Prostate gland (tissue), 2 donors: ENCODE data around the gene RASSF5. TPM values are rescaled to one million over a fixed set of nuclear protein-coding genes. Genes with fewer than 3 reads are reported as not detected.

Experiments used
- DNase-seq: peaks from one replicate; pipeline ENCODE4 v3.0.0-alpha.2; 2019; ENCODE audit warnings: low spot score
- H3K27ac ChIP-seq, 2 donors: fragments of 200-600 bp; sonication (generic); 2 replicates each; pipeline ENCODE4 v1.5.1; 2017 to 2019
- H3K27me3 ChIP-seq: fragments of 200-600 bp; sonication (generic); replicated peaks from 2 replicates; pipeline ENCODE4 v1.5.1; 2019; ENCODE audit not compliant: insufficient read depth
- H3K36me3 ChIP-seq, 2 donors: fragments of 200-600 bp; sonication (generic); 1 replicate in 1 of 2; 2 replicates in 1 of 2; pipeline versions ENCODE4 v1.5.1 to v1.8.1; 2017 to 2019
- H3K4me1 ChIP-seq: fragments of 200-600 bp; sonication (generic); replicated peaks from 2 replicates; pipeline ENCODE4 v1.5.1; 2019
- H3K4me3 ChIP-seq, 2 donors: fragments of 200-600 bp; sonication (generic); 2 replicates each; pipeline ENCODE4 v1.5.1; 2017 to 2019
- H3K9me3 ChIP-seq: fragments of 200-600 bp; sonication (generic); 2 replicates; pipeline ENCODE4 v1.5.1; 2017
- POLR2A ChIP-seq: fragments of 450-650 bp; IDR thresholded peaks from one replicate; pipeline ENCODE4 v1.6.1; 2016; ENCODE audit warnings: antibody characterized with exemption, mild to moderate bottlenecking
- POLR2AphosphoS5 ChIP-seq: sonication (generic); formaldehyde crosslinking; IDR thresholded peaks from one replicate; pipeline ENCODE4 v1.6.1; 2017; ENCODE audit warnings: antibody characterized with exemption
- WGBS: methylation state at CpG from one replicate; pipeline ENCODE4 v1.1.5; 2018; 5-methylcytosine and 5-hydroxymethylcytosine counted together
- intact Hi-C: fragments of 100-400 bp; cut with DNase I; formaldehyde crosslinking; loops from one replicate; pipeline ENCODE4 v1.14.2; 2022
- total RNA-seq, 2 donors: library from RNA; depleted of rRNA; stranded (reverse); fragments of >200 nt; gene quantifications; one replicate each; pipeline ENCODE4 v1.1.0, GENCODE V29; 2016
- TF ChIP-seq, protein P1 (sequence below), 4 experiments: fragments of 200-600 bp in 2 of 4; fragments of 450-650 bp in 2 of 4; sonication (generic) in 2 of 4; IDR thresholded peaks; 1 replicate in 3 of 4; 2 replicates in 1 of 4; pipeline ENCODE4 v1.5.1; 2016 to 2019; ENCODE audit warnings: antibody characterized with exemption in 4 of 4, mild to moderate bottlenecking in 2 of 4, moderate library complexity in 2 of 4

The RASSF5 gene
- total RNA-seq, 2 donors from 2014 or later, result 22.2 to 42.5 TPM

DNA sequence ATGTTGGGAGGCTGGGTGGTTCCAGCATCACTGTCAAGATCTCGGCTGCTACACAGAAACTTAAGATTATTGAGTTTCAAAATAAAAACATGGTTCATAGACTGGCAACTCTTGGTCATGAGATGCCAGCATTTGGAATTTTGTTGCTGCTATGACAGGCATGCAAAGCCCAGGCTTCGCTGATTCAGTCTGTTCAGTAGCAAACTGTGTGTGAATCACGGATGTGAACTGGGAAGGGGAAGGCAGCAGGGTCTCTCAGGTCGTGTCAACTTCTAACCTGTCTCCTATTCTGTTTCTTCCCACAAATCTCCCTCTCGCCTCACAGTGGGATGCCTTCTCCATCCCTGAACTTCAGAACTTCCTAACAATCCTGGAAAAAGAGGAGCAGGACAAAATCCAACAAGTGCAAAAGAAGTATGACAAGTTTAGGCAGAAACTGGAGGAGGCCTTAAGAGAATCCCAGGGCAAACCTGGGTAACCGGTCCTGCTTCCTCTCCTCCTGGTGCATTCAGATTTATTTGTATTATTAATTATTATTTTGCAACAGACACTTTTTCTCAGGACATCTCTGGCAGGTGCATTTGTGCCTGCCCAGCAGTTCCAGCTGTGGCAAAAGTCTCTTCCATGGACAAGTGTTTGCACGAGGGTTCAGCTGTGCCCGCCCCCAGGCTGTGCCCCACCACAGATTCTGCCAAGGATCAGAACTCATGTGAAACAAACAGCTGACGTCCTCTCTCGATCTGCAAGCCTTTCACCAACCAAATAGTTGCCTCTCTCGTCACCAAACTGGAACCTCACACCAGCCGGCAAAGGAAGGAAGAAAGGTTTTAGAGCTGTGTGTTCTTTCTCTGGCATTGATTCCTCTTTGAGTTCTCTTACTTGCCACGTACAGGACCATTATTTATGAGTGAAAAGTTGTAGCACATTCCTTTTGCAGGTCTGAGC is 79.4 kb downstream of the RASSF5 start:
- Histone ChIP-seq H3K4me3 (no peak overlapping the region), H3K27ac (peak overlapping the region; percentile 59 to 63), H3K9me3 (no peaks in the 10 kb centered on the region), H3K4me1 (peaks cover 8% of the 10 kb centered on the region), H3K27me3 (no peaks in the 10 kb centered on the region), H3K36me3 (no peaks in the 10 kb centered on the region)
- intact Hi-C loops, result no loop called here
- 40% methylated on average over 13 of the region's 13 CpGs for WGBS
- peak; percentile 77 for DNase-seq
- TF ChIP-seq, protein P1, sequence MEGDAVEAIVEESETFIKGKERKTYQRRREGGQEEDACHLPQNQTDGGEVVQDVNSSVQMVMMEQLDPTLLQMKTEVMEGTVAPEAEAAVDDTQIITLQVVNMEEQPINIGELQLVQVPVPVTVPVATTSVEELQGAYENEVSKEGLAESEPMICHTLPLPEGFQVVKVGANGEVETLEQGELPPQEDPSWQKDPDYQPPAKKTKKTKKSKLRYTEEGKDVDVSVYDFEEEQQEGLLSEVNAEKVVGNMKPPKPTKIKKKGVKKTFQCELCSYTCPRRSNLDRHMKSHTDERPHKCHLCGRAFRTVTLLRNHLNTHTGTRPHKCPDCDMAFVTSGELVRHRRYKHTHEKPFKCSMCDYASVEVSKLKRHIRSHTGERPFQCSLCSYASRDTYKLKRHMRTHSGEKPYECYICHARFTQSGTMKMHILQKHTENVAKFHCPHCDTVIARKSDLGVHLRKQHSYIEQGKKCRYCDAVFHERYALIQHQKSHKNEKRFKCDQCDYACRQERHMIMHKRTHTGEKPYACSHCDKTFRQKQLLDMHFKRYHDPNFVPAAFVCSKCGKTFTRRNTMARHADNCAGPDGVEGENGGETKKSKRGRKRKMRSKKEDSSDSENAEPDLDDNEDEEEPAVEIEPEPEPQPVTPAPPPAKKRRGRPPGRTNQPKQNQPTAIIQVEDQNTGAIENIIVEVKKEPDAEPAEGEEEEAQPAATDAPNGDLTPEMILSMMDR (IDR thresholded peaks at IDR 0.05), result no peak
- peak; percentile 71 for TF ChIP-seq POLR2AphosphoS5

- intact Hi-C loops, result no loop called here
- H3K27ac ChIP-seq, result peak overlapping the region; percentile 59 to 63
- H3K9me3 ChIP-seq, result no peaks in the 10 kb centered on the region
- no peak for DNase-seq
- no peak overlapping the region for H3K4me3 ChIP-seq
- 62% methylated on average over 14 of the region's 14 CpGs for WGBS
- H3K4me1 ChIP-seq, result peaks cover 8% of the 10 kb centered on the region
- no peaks in the 10 kb centered on the region for H3K27me3 ChIP-seq
- no peak for TF ChIP-seq POLR2AphosphoS5
- no peak for TF ChIP-seq POLR2A
- TF ChIP-seq, protein P1 (IDR thresholded peaks at IDR 0.05), result no peak
- no peaks in the 10 kb centered on the region for H3K36me3 ChIP-seq
Observed at GRCh38 chr1:206587904-206588303, 80.6 kb downstream of the RASSF5 start.

DNA sequence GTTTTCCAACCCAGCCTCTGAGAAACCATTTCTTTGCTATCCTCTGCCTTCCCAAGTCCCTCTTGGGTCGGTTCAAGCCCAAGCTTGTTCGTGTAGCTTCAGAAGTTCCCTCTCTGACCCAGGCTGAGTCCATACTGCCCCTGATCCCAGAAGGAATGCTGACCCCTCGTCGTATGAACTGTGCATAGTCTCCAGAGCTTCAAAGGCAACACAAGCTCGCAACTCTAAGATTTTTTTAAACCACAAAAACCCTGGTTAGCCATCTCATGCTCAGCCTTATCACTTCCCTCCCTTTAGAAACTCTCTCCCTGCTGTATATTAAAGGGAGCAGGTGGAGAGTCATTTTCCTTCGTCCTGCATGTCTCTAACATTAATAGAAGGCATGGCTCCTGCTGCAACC is 81.2 kb downstream of the RASSF5 start:
- TF ChIP-seq, protein P1 (IDR thresholded peaks at IDR 0.05), result no peak
- TF ChIP-seq POLR2AphosphoS5 (no peak), POLR2A (no peak)
- intact Hi-C loops, result no loop called here
- H3K27ac ChIP-seq, result peak overlapping the region; percentile 59 to 63
- no peak for DNase-seq
- no peaks in the 10 kb centered on the region for H3K9me3 ChIP-seq
- no peak overlapping the region for H3K4me3 ChIP-seq
- no peaks in the 10 kb centered on the region for H3K36me3 ChIP-seq
- WGBS, result 66% methylated on average over 6 of the region's 6 CpGs
- H3K27me3 ChIP-seq, result no peaks in the 10 kb centered on the region
- H3K4me1 ChIP-seq, result peaks cover 8% of the 10 kb centered on the region

- TF ChIP-seq POLR2A (no peak), POLR2AphosphoS5 (no peak)
- TF ChIP-seq, protein P1 (IDR thresholded peaks at IDR 0.05), result no peak
- Histone ChIP-seq H3K4me1 (peaks cover 8% of the 10 kb centered on the region), H3K36me3 (no peaks in the 10 kb centered on the region), H3K4me3 (no peak overlapping the region), H3K9me3 (no peaks in the 10 kb centered on the region), H3K27me3 (no peaks in the 10 kb centered on the region), H3K27ac (peak overlapping the region in 1 of 2 donors; percentile 63)
- 52% methylated on average over 7 of the region's 7 CpGs for WGBS
- intact Hi-C loops, result no loop called here
- DNase-seq, result no peak
Observed at GRCh38 chr1:206589206-206589605, 81.9 kb downstream of the RASSF5 start.
